Measurements from ENCODE around the gene C4orf54.

C4orf54 gene

GRCh38 chr4:99651811-99652485, 5.7 kb downstream of the C4orf54 start:
- no peak for DNase-seq

GRCh38 chr4:99651016-99651769, 6.4 kb downstream of the C4orf54 start:
- DNase-seq, result no peak

DNA sequence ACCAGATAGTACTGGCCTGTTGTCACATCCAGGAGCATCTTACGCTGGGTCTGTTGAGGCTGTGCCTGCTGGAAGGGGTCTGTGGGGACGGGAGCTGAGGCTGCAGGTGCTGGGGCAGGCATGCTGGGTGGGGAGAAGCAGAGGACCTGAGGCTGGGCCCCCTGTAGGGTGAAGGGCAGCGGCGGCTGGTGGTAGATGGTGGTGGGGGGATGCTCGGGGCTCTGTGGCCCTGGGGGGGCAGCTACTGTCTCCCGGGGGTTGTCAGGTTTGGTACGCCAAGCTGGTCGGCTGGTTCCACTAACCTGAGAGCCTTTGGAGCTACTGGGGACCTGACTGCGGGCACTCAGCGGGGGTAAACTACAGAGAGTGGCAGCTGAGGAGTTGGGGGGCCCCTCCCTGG, 7.8 kb downstream of the C4orf54 start:
- no peak for DNase-seq

DNA sequence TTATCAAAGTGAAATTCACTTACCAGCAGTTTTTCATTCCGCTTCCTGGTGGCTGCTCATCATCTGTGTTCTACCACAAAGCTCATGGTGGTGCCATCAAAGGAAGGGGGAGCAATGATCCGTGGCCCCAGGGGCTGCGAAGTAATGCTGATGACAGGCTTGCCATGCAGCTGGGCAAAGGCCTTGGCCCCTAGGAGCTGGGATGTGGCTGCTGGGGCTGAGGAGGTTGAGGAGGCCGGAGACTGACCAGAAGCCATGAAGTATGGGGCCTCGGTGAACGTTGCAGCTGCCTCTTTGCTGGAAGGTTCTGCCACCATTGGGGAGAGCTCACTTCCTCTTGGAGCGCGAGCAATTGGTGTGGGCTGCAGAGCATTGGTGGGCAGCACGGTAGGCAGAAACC, 8.4 kb downstream of the C4orf54 start:
- DNase-seq, result no peak

DNA sequence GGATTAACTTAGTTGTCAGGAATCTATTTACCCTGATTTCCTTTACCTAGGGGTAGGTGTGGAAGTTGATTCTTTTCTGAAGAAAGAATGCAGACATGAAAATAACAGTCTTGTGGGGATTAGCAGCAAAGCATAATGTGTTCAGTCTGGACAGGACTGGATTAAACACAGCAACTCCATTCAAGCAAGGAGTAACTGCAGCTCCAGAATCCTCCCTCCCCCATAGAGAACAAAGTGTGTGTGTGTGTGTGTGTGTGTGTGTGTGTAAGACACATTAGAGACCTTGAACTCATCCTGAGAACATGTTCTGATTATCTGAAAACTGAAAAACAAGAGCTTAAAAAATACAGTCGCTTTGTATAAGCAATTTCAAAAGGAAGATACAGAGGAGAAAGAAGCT, 9.3 kb downstream of the C4orf54 start:
- DNase-seq, result no peak

DNA sequence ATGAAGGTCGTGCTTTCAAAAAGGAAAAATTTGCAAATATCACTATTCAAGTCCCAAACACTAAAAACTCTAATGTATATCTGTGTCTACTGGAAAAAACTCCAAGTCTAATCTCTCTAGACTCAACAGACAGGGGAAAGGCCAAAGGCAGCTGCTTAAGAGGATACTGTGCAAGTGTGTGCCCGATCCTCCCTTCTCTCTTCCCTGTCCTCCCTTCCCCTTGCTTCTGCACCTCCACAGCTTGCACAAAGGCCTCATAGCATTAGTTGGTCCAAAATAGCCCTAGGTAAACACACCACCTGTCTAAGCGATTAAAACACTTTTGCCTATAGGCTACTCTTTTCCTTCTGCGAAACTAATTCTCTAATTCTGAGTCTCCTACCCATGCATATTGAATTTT, 10.6 kb downstream of the C4orf54 start:
- no peak for DNase-seq

GRCh38 chr4:99645638-99646037, 12.0 kb downstream of the C4orf54 start:
- no peak for DNase-seq

- no peak for DNase-seq
These were observed 12.6 kb downstream of the C4orf54 start for GRCh38 chr4:99645036-99645435.

GRCh38 chr4:99644453-99644852, 13.2 kb downstream of the C4orf54 start:
- no peak for DNase-seq

- DNase-seq, result no peak
These were observed 14.7 kb downstream of the C4orf54 start for GRCh38 chr4:99642725-99643489.

DNA sequence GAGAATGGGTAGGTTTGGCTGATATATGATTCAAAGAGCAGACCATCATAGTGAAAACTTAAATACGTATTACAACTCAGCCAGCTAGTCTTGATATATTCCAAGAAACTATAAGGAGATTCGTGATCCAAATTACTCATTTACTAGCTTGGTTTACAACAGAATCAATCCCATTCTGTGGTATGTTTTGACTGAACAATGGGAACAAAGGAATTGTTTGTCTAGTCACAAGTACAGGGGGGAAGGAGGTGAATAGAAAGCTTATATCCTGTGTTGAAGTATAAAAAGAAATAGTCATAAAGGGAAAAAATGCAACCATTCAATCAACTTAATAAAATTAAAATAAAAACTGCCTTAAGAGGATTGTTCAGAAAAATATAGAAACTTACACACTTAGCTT, 17.0 kb downstream of the C4orf54 start:
- no peak for DNase-seq

GRCh38 chr4:99637174-99637573, 20.5 kb downstream of the C4orf54 start:
- no peak for DNase-seq

DNA sequence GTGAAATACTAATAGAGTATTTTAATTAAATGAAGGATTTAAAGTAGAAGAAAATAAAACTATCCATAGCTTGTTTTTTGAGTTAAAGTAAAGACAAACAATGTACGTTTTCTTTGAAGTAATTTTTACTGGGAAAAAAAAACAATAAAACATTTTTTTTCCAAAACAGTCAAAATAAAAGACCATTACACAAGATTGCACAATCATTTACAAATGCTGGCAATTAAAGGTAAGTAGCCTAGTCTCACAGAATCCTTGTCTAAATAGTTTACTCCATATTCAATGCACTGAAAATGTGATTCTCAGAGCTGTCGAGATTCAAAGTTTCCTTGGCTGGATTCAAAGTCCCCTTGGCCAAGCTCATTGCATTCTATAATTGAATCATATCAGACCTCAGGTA, 21.2 kb downstream of the C4orf54 start:
- no peak for DNase-seq

DNA sequence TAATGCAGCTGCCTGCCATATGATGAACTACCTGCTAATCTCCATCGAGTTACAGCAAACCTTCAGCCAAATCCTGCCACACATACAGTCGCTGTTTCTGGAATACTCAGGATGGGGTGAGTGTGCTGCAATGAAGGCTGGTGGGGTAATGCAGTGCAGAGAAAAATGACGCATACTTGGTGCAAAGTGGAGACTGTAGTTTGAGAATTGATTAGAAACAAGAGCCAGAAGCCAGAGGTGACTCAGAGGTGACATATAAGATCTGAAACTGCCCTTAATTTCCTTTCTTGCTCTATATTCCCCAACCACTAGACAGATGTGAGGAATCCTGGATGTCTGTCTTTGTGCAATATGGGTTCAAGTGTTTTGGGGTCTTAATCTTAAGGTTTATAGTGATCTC, 22.0 kb downstream of the C4orf54 start:
- no peak for DNase-seq

- no peak for DNase-seq
These were observed 22.8 kb downstream of the C4orf54 start for GRCh38 chr4:99634742-99635360.

- no peak for DNase-seq
These were observed 23.9 kb downstream of the C4orf54 start for GRCh38 chr4:99633772-99634171.

GRCh38 chr4:99630857-99631360, 26.7 kb downstream of the C4orf54 start:
- DNase-seq, result no peak

- DNase-seq, result no peak
These were observed 27.6 kb downstream of the C4orf54 start for GRCh38 chr4:99629962-99630554.

GRCh38 chr4:99628040-99628439, 29.6 kb downstream of the C4orf54 start:
- no peak for DNase-seq

DNA sequence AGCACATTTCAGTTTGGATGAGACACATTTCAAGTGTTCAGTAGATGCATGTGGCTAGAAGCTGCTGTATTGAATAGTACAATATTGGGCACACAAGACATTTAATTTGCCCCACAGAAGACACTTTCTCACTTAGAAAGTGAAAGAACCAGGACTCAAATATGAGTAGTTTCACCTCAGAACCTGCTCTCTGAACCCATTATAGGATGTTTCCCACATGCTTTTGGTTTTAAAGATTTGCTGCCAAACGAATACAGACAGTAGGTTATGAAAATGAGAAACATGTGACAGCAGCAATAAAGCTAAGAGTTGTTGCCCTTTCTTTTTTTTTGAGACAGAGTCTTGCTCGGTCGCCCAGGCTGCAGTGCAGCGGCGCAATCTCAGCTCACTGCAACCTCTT, 32.3 kb downstream of the C4orf54 start:
- DNase-seq, result no peak

- DNase-seq, result no peak
These were observed 33.4 kb downstream of the C4orf54 start for GRCh38 chr4:99624141-99624719.

DNA sequence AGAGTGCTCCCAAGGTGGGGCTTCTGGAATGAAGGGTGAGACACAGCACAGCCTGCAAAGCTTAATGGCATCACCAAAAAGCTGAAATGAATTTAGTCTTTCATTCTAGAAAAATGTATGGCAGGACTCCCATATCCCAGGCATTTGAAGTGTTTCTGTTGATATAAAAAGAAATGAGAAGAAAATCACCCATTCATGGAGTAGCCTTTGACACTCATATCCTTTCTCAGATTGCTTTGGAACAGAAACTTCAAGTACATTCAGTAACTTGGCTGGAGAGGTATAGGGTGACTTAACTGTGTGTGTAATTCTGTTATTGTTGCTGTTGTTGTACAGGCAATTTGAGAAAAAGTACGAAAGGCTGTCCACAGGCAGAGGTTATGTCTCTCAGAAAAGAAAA, 35.3 kb downstream of the C4orf54 start:
- DNase-seq, result no peak

Measured in fibroblast of skin of scalp (primary cell).